AG09309 (cell line): Measurements from ENCODE around the gene SLC22A15.

Experiments used
- DNase-seq: peaks from one replicate; pipeline ENCODE4 v3.0.0-alpha.2; 2010; ENCODE audit warnings: low read depth
- H3K4me3 ChIP-seq: 2 replicates; pipeline ENCODE4 v1.5.1; 2011; ENCODE audit warnings: mild to moderate bottlenecking, low read depth, low read length, moderate library complexity; ENCODE audit not compliant: control insufficient read depth
- CTCF ChIP-seq: IDR thresholded peaks from 2 replicates; pipeline ENCODE4 v1.5.1; 2011; ENCODE audit warnings: mild to moderate bottlenecking, low read depth, low read length, inconsistent platforms; ENCODE audit not compliant: insufficient read depth, control insufficient read depth; ENCODE audit errors: missing control alignments

The SLC22A15 gene

GRCh38 chr1:115976062-115976920 is at the start of gene SLC22A15:
Gene SLC22A15 (plus strand): TSS chr1:115976513. CDS start chr1:115976628, 115 bp downstream.
- peak; percentile 2 for TF ChIP-seq CTCF
- DNase-seq = no peak
- H3K4me3 ChIP-seq = peak within 1 kb of the TSS; percentile 73

- DNase-seq = no peak
- no peak for TF ChIP-seq CTCF
- H3K4me3 ChIP-seq = no peak overlapping the region
Measured at GRCh38 chr1:115927971-115928370, 48.3 kb upstream of the SLC22A15 start.

GRCh38 chr1:115929881-115930280 is 46.4 kb upstream of the SLC22A15 start:
- TF ChIP-seq CTCF = no peak
- peak; percentile 88 for DNase-seq
- H3K4me3 ChIP-seq = no peak overlapping the region

GRCh38 chr1:115933625-115934024 is 42.7 kb upstream of the SLC22A15 start:
- no peak for TF ChIP-seq CTCF
- DNase-seq = no peak
- H3K4me3 ChIP-seq = no peak overlapping the region

GRCh38 chr1:115939455-115939854 is 36.9 kb upstream of the SLC22A15 start:
- DNase-seq = no peak
- TF ChIP-seq CTCF = no peak
- no peak overlapping the region for H3K4me3 ChIP-seq

- no peak for DNase-seq
- TF ChIP-seq CTCF = no peak
- no peak overlapping the region for H3K4me3 ChIP-seq
Measured at GRCh38 chr1:115946116-115946515, 30.2 kb upstream of the SLC22A15 start.

- no peak for DNase-seq
- H3K4me3 ChIP-seq = no peak overlapping the region
- TF ChIP-seq CTCF = no peak
Measured at GRCh38 chr1:115949156-115949555, 27.2 kb upstream of the SLC22A15 start.
